HEK293 (cell line): Measurements from ENCODE around the gene KEL.

Source experiments
- CTCF ChIP-seq: fragments of 450-650 bp; formaldehyde crosslinking; IDR thresholded peaks from 2 replicates; pipeline ENCODE4 v1.5.1; 2016; ENCODE audit warnings: missing biosample characterization, missing genetic modification characterization
- ZNF155 ChIP-seq: fragments of 450-650 bp; formaldehyde crosslinking; IDR thresholded peaks from 2 replicates; pipeline ENCODE4 v1.5.1; 2016; ENCODE audit warnings: missing biosample characterization, missing genetic modification characterization
- ZNF19 ChIP-seq: fragments of 450-650 bp; formaldehyde crosslinking; IDR thresholded peaks from 2 replicates; pipeline ENCODE4; 2016; ENCODE audit warnings: missing biosample characterization, missing genetic modification characterization, low read depth
- ZNF311 ChIP-seq: fragments of 450-650 bp; formaldehyde crosslinking; IDR thresholded peaks from 2 replicates; pipeline ENCODE4 v1.5.1; 2017; ENCODE audit warnings: missing biosample characterization, missing genetic modification characterization, borderline replicate concordance
- ZNF549 ChIP-seq: fragments of 450-650 bp; IDR thresholded peaks from 2 replicates; pipeline ENCODE4 v1.5.1; 2018; ENCODE audit warnings: missing biosample characterization, missing genetic modification characterization, mild to moderate bottlenecking, inconsistent platforms, moderate library complexity
- ZNF629 ChIP-seq: fragments of 450-650 bp; formaldehyde crosslinking; IDR thresholded peaks from 2 replicates; pipeline ENCODE4 v1.5.1; 2017; ENCODE audit warnings: missing biosample characterization, missing genetic modification characterization
- ZNF792 ChIP-seq: fragments of 450-650 bp; formaldehyde crosslinking; IDR thresholded peaks from 2 replicates; pipeline ENCODE4 v1.5.1; 2016; ENCODE audit warnings: missing biosample characterization, missing genetic modification characterization
- ZSCAN5A ChIP-seq: fragments of 450-650 bp; formaldehyde crosslinking; IDR thresholded peaks from 2 replicates; pipeline ENCODE4 v1.5.1; 2016; ENCODE audit warnings: missing biosample characterization, missing genetic modification characterization

- TF ChIP-seq CTCF (tag by site-specific recombination) = no peak
- TF ChIP-seq ZNF311 (tag by site-specific recombination) = no peak
- no peak for TF ChIP-seq ZNF629 (tag by site-specific recombination)
- no peak for TF ChIP-seq ZNF155
- no peak for TF ChIP-seq ZSCAN5A
- TF ChIP-seq ZNF792 = no peak
- TF ChIP-seq ZNF549 (tag by site-specific recombination) = no peak
- no peak for TF ChIP-seq ZNF19 (tag by site-specific recombination)
Measured at GRCh38 chr7:142925413-142925812, 36.8 kb downstream of the KEL start.
